Measurements from ENCODE around the gene EXOC4. TPM values are rescaled to one million over a fixed set of nuclear protein-coding genes. Genes with fewer than 3 reads are reported as not detected.

Gene EXOC4
- total and polyA plus RNA-seq, 2 of the 8 experiments (the other 6 are each of a cell fraction or from before 2014, with no cell fraction given) = 27.0 to 67.3 TPM

- no peak overlapping the region for H3K56ac ChIP-seq (replicated peaks; ENCODE audit: insufficient read length, low read depth, low read length)
- H2BK120ac ChIP-seq (replicated peaks; ENCODE audit: low read depth, low read length) = no peak overlapping the region
- no peak overlapping the region for H3K4me3 ChIP-seq (ENCODE audit: extremely low read depth in 1 of 4, insufficient read depth in 2 of 4, low read depth in 3 of 4, low read length in 4 of 4)
- peaks cover 0 to 2% of the 10 kb centered on the region in 2 experiments; a peak in 1 of 4 replicates for H3K9me3 ChIP-seq (ENCODE audit: insufficient read depth in 2 of 2, low read depth in 1 of 2, low read length in 1 of 2)
- H3K27me3 ChIP-seq (replicated peaks in 1 of 4; ENCODE audit: control insufficient read depth in 3 of 4, extremely low read depth in 1 of 4, insufficient read depth in 3 of 4, low read length in 3 of 4) = no peaks in the 10 kb centered on the region
- no peak overlapping the region for H2BK20ac ChIP-seq (ENCODE audit: low read length)
- no peak overlapping the region for H3K27ac ChIP-seq (ENCODE audit: low read depth, low read length)
- no peak overlapping the region for H3K18ac ChIP-seq (ENCODE audit: extremely low read depth, low read length)
- H3K4ac ChIP-seq (replicated peaks; ENCODE audit: insufficient read length, low read depth, low read length) = no peak overlapping the region
- no peak overlapping the region for H3K9ac ChIP-seq (replicated peaks in 1 of 4; ENCODE audit: extremely low read depth in 1 of 4, low read depth in 3 of 4, low read length in 3 of 4)
- H4K91ac ChIP-seq (replicated peaks; ENCODE audit: insufficient read length, low read length) = no peak overlapping the region
- FAIRE-seq (no peak), DNase-seq (ENCODE audit: low read depth in 1 of 2, low spot score in 2 of 2) (no peak)
- no peak overlapping the region for H4K8ac ChIP-seq (ENCODE audit: extremely low read depth, insufficient read depth, low read length)
- no peak overlapping the region for H3K4me2 ChIP-seq (ENCODE audit: insufficient read depth in 1 of 2, low read depth in 2 of 2, low read length in 2 of 2)
- H3K79me2 ChIP-seq (ENCODE audit: control insufficient read depth in 1 of 2, insufficient read depth in 2 of 2, low read length in 2 of 2) = no peaks in the 10 kb centered on the region
- H3K4me1 ChIP-seq (replicated peaks in 1 of 4; ENCODE audit: control insufficient read depth in 3 of 4, insufficient read depth in 4 of 4, low read length in 3 of 4) = peaks cover 0 to 4% (median 0%) of the 10 kb centered on the region in 4 experiments; a peak in 1 of 7 replicates
- no peaks in the 10 kb centered on the region for H3K23me2 ChIP-seq (ENCODE audit: low read depth, low read length)
- no peak overlapping the region for H3K23ac ChIP-seq (ENCODE audit: insufficient read length)
- TF ChIP-seq HDAC6 (IDR thresholded peaks at IDR 0.05; ENCODE audit: low read depth, low read length) (no peak), SIRT6 (IDR thresholded peaks at IDR 0.05; ENCODE audit: low read length) (no peak), MAX (IDR thresholded peaks at IDR 0.05) (no peak), CTCF (IDR thresholded peaks at IDR 0.05; ENCODE audit: control extremely low read depth in 1 of 3, insufficient read depth in 1 of 3, low read depth in 1 of 3, low read length in 3 of 3) (no peak), TEAD4 (IDR thresholded peaks at IDR 0.05; ENCODE audit: low read depth, low read length) (no peak), GTF2F1 (IDR thresholded peaks at IDR 0.05; ENCODE audit: borderline replicate concordance, low read depth, low read length) (no peak)
- TF ChIP-seq, protein P1, sequence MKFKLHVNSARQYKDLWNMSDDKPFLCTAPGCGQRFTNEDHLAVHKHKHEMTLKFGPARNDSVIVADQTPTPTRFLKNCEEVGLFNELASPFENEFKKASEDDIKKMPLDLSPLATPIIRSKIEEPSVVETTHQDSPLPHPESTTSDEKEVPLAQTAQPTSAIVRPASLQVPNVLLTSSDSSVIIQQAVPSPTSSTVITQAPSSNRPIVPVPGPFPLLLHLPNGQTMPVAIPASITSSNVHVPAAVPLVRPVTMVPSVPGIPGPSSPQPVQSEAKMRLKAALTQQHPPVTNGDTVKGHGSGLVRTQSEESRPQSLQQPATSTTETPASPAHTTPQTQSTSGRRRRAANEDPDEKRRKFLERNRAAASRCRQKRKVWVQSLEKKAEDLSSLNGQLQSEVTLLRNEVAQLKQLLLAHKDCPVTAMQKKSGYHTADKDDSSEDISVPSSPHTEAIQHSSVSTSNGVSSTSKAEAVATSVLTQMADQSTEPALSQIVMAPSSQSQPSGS (IDR thresholded peaks at IDR 0.05; ENCODE audit: low read length) = no peak
- no peaks in the 10 kb centered on the region for H3K36me3 ChIP-seq (ENCODE audit: control insufficient read depth in 2 of 4, insufficient read depth in 4 of 4, low read length in 3 of 4)
- WGBS, 2 experiments (ENCODE audit: extremely low coverage in 1 of 2, insufficient coverage in 1 of 2, insufficient read length in 1 of 2, insufficient replicate concordance in 2 of 2, low coverage in 1 of 2, low lambda C conversion rate in 2 of 2, missing lambda C conversion rate in 1 of 2) = 75% methylated on average over 1 of the region's 1 CpG; no CpG with 5 or more reads in 1 of the 2 experiments
- H2BK12ac ChIP-seq (ENCODE audit: low read depth, low read length) = no peak overlapping the region
- H2AFZ ChIP-seq (ENCODE audit: low read length) = no peak overlapping the region
- ChIA-PET POLR2A (ENCODE audit: partially characterized antibody) (interaction anchor here (0.6 kb wide), 1 partner anchor 483 kb away, joined by 3 read pairs; no protein-coding TSS in a partner anchor), CTCF (ENCODE audit: partially characterized antibody) (interaction anchor here (1.0 to 2.0 kb wide), 2 partner anchors 10 to 12 kb away, joined by 3 to 7 read pairs; no protein-coding TSS in a partner anchor)
- no peak overlapping the region for H4K5ac ChIP-seq (ENCODE audit: insufficient read length, low read depth, low read length)
- no peaks in the 10 kb centered on the region for H4K20me1 ChIP-seq (replicated peaks in 1 of 2; ENCODE audit: control insufficient read depth in 1 of 2, insufficient read depth in 2 of 2, low read length in 2 of 2)
- no peak overlapping the region for H2AK5ac ChIP-seq (ENCODE audit: low read depth, low read length)
- H2BK15ac ChIP-seq (ENCODE audit: low read length) = no peak overlapping the region
- no peaks in the 10 kb centered on the region for H3K79me1 ChIP-seq (ENCODE audit: low read depth, low read length)
- H3K14ac ChIP-seq (ENCODE audit: insufficient read length) = no peak overlapping the region
- H2BK5ac ChIP-seq (ENCODE audit: low read depth, low read length) = no peak overlapping the region
Measured at GRCh38 chr7:133860628-133861335, 607.9 kb downstream of the EXOC4 start.
